ENCODE measurements around the gene TACR1.

- TF ChIP-seq POLR2A (IDR thresholded peaks at IDR 0.05): no peak
- TF ChIP-seq, protein P1, sequence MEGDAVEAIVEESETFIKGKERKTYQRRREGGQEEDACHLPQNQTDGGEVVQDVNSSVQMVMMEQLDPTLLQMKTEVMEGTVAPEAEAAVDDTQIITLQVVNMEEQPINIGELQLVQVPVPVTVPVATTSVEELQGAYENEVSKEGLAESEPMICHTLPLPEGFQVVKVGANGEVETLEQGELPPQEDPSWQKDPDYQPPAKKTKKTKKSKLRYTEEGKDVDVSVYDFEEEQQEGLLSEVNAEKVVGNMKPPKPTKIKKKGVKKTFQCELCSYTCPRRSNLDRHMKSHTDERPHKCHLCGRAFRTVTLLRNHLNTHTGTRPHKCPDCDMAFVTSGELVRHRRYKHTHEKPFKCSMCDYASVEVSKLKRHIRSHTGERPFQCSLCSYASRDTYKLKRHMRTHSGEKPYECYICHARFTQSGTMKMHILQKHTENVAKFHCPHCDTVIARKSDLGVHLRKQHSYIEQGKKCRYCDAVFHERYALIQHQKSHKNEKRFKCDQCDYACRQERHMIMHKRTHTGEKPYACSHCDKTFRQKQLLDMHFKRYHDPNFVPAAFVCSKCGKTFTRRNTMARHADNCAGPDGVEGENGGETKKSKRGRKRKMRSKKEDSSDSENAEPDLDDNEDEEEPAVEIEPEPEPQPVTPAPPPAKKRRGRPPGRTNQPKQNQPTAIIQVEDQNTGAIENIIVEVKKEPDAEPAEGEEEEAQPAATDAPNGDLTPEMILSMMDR (IDR thresholded peaks at IDR 0.05): no peak
Observed at GRCh38 chr2:75020476-75020875, 178.8 kb downstream of the TACR1 start.
